Renal cortex interstitium (tissue), 15 donors: ENCODE results near the gene MIS18BP1. TPM values are rescaled to one million over a fixed set of nuclear protein-coding genes. Genes with fewer than 3 reads are reported as not detected.
"Not testable (repeated sequence)": the region's sequence is repeated elsewhere in the genome, so short reads cannot be mapped to it uniquely, and the experiment has no call there.

Experiments
- DNase-seq, 11 donors: peaks; one replicate each; pipeline ENCODE4 v3.0.0-alpha.2; 2013; ENCODE audit warnings: low read depth in 9 of 11, low spot score in 4 of 11; ENCODE audit errors: extremely low read depth in 1 of 11
- long read RNA-seq, 16 experiments: transcript quantifications; one replicate each; lab custom pipeline, GENCODE V29; 2026
- polyA plus RNA-seq, 3 donors: library from polyadenylated mRNA; unstranded; fragments of 120-200 nt; gene quantifications; one replicate each; pipeline ENCODE4 v1.2.1, GENCODE V29; 2013; ENCODE audit not compliant: insufficient read length in 3 of 3

The MIS18BP1 gene
- polyA plus RNA-seq: 10 to 100 TPM; 38.4 to 48.9 (median 46.9) TPM
- long read RNA-seq, donor 1, partial matches to known transcripts: 0 of 2 reads
- long read RNA-seq, donor 1, other reads (novel, unspliced or antisense): 0 of 2 reads
- long read RNA-seq, donor 2, partial matches to known transcripts: 0 of 2 reads
- long read RNA-seq, donor 2, other reads (novel, unspliced or antisense): 0 of 2 reads
- long read RNA-seq, donor 3, transcript MIS18BP1-206 (3 exons, 793 nt): major isoform, 6 of 12 reads
- long read RNA-seq, donor 3, partial matches to known transcripts: 5 of 12 reads
- long read RNA-seq, donor 3, other reads (novel, unspliced or antisense): 0 of 12 reads
- long read RNA-seq, donor 4, full-length matches to known transcripts: 2 of 2 reads
- long read RNA-seq, donor 4, partial matches to known transcripts: 0 of 2 reads
- long read RNA-seq, donor 4, other reads (novel, unspliced or antisense): 0 of 2 reads
- long read RNA-seq, donor 5: 0 reads
- long read RNA-seq, donor 6, transcript MIS18BP1-206 (3 exons, 793 nt): major isoform, 11 of 14 reads
- long read RNA-seq, donor 6, partial matches to known transcripts: 0 of 14 reads
- long read RNA-seq, donor 6, other reads (novel, unspliced or antisense): 0 of 14 reads
- long read RNA-seq, donor 7, transcript MIS18BP1-206 (3 exons, 793 nt): major isoform, 5 of 11 reads
- long read RNA-seq, donor 7, partial matches to known transcripts: 5 of 11 reads
- long read RNA-seq, donor 7, other reads (novel, unspliced or antisense): 0 of 11 reads
- long read RNA-seq, donor 8: 0 reads
- long read RNA-seq, donor 9, partial matches to known transcripts: 0 of 4 reads
- long read RNA-seq, donor 9, other reads (novel, unspliced or antisense): 0 of 4 reads
- long read RNA-seq, donor 10, transcript MIS18BP1-206 (3 exons, 793 nt): major isoform, 7 of 7 reads
- long read RNA-seq, donor 10, partial matches to known transcripts: 0 of 7 reads
- long read RNA-seq, donor 10, other reads (novel, unspliced or antisense): 0 of 7 reads
- long read RNA-seq, donor 11: 0 reads
- long read RNA-seq, donor 12, partial matches to known transcripts: 0 of 2 reads
- long read RNA-seq, donor 12, other reads (novel, unspliced or antisense): 0 of 2 reads
- long read RNA-seq, donor 13: 0 reads
- long read RNA-seq, donor 14, full-length matches to known transcripts: 3 of 3 reads
- long read RNA-seq, donor 14, partial matches to known transcripts: 0 of 3 reads
- long read RNA-seq, donor 14, other reads (novel, unspliced or antisense): 0 of 3 reads
- long read RNA-seq, donor 15, partial matches to known transcripts: 0 of 2 reads
- long read RNA-seq, donor 15, other reads (novel, unspliced or antisense): 0 of 2 reads
- long read RNA-seq, donor 16, full-length matches to known transcripts: 11 of 19 reads
- long read RNA-seq, donor 16, partial matches to known transcripts: 8 of 19 reads
- long read RNA-seq, donor 16, other reads (novel, unspliced or antisense): 0 of 19 reads

- DNase-seq: peak; percentile 90 to 96 (median 94)
Measured at GRCh38 chr14:45253070-45253753, at the start of gene MIS18BP1. MIS18BP1 (minus strand) TSS chr14:45253202; CDS start chr14:45247286, 5,916 bp downstream.

GRCh38 chr14:45298423-45299117 is 45.6 kb upstream of the MIS18BP1 start:
- no peak for DNase-seq

DNA sequence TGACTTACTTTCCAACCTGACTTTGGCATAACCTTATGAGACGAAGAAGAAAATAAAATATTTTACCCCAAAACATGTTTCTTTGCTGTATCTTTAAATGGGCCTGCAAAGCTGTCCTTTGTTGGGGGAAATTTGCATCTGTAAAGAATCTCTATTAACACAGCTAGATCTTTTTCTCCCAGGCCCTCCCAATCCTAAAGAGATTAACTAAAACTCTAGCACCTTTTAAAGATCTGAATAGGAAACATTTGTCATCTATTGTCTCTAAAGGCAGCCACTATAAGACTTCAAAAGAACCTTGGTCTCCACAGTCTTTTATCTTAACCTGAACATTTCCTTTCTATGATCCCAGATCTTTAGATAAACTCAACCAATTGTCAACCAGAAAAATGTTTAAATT is 41.8 kb upstream of the MIS18BP1 start:
- not testable (repeated sequence) for DNase-seq

- DNase-seq: no peak
Measured at GRCh38 chr14:45290547-45290946, 37.5 kb upstream of the MIS18BP1 start.

DNA sequence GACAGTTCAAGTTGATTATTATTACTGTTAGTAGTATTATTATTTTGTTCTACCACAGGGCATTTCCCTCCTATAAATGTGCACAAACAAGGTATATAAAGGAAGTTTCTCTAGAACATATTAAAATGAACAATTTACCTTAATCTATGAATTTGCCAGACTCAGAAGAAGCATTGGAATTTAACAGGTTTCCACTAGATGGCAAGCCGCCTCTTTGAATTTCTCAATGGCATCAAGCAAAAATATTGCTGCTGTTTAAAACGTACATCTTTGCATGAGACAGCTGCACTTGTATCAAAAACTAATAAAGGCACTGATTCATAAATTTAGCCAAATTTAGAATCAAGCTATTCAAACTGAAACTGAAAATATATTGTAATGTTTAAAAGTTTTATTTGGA is 34.6 kb upstream of the MIS18BP1 start:
- no peak for DNase-seq

GRCh38 chr14:45284802-45285201 is 31.8 kb upstream of the MIS18BP1 start:
- DNase-seq: no peak

DNA sequence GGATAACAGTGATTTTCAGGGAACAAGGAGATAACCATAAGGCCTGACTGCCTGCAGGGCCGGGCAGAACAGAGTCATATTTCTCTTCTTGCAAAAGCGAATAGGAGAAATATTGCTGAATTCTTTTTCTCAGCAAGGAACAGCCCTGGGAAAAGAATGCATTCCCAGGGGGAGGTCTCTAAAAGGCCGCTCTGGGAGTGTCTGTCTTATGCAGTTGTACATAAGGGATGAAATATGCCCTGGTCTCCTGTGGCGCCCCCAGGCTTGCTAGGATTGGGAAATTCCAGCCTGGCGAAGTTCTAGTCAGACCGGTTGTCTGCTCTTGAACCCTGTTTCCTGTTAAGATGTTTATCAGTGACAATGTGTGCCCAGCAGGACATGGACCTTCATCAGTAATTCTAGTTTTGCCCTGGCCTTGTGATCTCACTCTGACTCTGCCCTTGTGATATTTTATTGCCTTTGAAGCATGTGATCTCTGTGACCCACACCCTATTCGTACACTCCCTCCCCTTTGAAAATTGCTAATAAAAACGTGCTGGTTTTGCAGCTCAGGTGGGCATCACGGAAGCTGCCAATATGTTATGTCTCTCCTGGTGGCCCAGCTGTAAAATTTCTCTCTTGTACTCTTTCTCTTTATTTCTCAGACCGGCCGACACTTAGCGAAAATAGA is 28.9 kb upstream of the MIS18BP1 start:
- not testable (repeated sequence) for DNase-seq

- no peak for DNase-seq
Measured at GRCh38 chr14:45271858-45272537, 19.0 kb upstream of the MIS18BP1 start.

DNA sequence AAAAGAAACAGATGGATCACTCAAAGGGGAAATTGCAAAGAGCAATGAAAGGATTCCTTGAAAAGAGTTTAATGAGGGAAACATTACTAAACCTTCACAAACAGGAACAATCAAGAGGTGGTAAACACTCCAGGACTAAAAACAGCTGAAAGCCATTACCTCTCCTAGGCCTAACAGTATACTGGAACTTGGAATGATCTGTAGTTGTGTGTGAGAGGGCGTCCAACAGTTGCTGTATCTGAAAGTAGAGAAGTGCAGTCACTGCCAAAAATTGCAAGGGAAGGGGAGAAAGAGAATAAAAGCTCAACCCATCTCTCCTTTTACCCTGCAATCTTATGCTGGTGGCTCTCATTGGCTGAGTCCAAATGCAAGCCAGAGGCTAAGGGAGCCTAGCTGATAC is 17.0 kb upstream of the MIS18BP1 start:
- DNase-seq: no peak

GRCh38 chr14:45267071-45267470 is 14.1 kb upstream of the MIS18BP1 start:
- DNase-seq: no peak

DNA sequence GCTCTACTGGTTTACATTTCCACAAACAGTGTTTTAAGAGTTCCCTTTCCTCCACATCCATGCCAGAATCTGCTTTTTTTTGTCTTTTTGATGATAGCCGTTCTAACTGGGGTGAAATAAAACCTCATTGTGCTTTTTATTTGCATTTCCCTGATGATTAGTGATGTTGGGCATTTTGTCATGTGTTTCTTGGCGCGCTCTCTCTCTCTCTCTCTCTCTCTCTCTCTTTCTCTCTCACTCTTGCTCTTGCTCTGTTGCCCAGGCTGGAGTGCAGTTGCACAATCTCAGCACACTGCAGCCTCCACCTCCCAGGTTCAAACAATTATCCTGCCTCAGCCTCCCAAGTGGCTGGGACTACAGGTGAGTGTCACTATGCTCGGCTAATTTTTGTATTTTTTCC is 9.6 kb upstream of the MIS18BP1 start:
- DNase-seq: no peak

DNA sequence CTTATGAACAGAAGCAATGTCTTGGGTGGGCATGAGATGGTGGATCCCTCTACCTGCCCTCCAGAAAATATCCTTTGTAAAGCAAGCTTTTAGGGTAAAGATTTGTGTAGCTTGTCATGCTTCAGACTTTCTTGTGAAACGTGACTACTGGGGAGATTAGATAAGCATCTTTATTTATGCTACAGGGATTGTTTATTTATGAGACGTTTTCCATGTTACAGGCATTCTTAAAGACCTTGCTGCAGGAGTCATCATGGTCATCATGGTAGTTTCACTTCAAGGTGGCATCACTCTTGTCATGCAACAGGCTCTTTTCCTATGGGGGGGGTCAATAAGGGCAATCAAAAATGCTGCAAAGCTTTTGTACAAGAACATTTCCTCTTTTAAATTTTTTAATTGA is 8.2 kb upstream of the MIS18BP1 start:
- no peak for DNase-seq

DNA sequence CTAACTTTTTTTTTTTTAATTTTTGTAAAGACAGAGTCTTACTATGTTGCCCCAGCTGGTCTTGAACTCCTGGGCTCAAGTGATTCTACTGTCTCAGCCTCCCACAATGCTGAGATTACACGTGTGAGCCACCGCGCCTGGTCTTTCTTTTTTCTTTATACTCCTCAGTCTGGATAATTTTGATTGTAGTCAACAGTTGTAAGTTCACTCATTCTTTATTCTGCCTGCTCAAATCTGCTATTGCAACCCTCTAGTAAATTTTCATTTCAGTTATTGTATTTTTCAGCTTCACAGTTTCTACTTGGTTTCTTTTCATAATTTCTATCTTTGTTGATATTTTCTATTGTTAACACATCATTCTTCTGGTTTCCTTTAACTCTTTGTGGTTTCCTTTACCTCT is 5.8 kb upstream of the MIS18BP1 start:
- DNase-seq: no peak

DNA sequence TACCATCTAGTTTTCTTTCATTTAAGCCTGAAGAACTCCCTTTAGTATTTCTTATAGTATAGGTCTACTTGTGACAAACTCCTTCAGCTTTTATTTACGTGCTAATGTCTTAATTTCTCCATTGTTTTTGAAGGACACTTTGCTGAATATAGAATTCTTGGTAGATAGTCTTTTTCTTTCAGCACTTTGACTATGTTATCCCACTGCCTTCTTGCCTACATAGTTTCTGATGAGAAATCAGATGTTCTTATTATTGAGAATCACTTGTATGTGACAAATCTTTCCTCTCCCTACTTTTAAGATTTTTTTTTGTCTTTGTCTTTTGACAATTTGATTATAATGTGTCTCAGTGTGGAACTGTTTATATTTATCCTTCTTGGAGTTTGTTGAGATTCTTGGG is 5.1 kb upstream of the MIS18BP1 start:
- DNase-seq: no peak

GRCh38 chr14:45254771-45255170 is 1.8 kb upstream of the MIS18BP1 start:
- no peak for DNase-seq

- DNase-seq: peak in 1 of 11 donors; percentile 2
Measured at GRCh38 chr14:45253754-45254310, 830 bp upstream of the MIS18BP1 start.
